Gastroesophageal sphincter (tissue), 4 donors: ENCODE results near the gene CFAP61. TPM values are rescaled to one million over a fixed set of nuclear protein-coding genes. Genes with fewer than 3 reads are reported as not detected.

Source experiments
- ATAC-seq: fragments of 150-250 bp; one replicate; pipeline ENCODE4 v1.9.1; 2016; ENCODE audit warnings: mild to moderate bottlenecking, moderate library complexity
- H3K27ac ChIP-seq, 4 donors: fragments of 200-600 bp; sonication (generic) in 3 of 4; 1 replicate in 3 of 4; 2 replicates in 1 of 4; pipeline ENCODE4 v1.5.1; 2016 to 2019
- H3K27me3 ChIP-seq: fragments of 200-600 bp; sonication (generic); one replicate; pipeline ENCODE4 v1.5.1; 2019
- H3K36me3 ChIP-seq, 2 donors: fragments of 200-600 bp; sonication (generic); one replicate each; pipeline ENCODE4 v1.5.1; 2019; ENCODE audit warnings: control low read depth in 1 of 2
- H3K4me1 ChIP-seq, 3 donors: fragments of 200-600 bp; sonication (generic); 1 replicate in 2 of 3; 2 replicates in 1 of 3; pipeline ENCODE4 v1.5.1; 2016 to 2019; ENCODE audit warnings: control low read depth in 2 of 3
- H3K4me3 ChIP-seq, 2 donors: fragments of 200-600 bp; sonication (generic); one replicate each; pipeline ENCODE4 v1.5.1; 2019; ENCODE audit warnings: mild to moderate bottlenecking in 1 of 2, moderate library complexity in 1 of 2
- H3K9me3 ChIP-seq, 3 donors: fragments of 200-600 bp; sonication (generic); one replicate each; pipeline ENCODE4 v1.5.1; 2017 to 2019; ENCODE audit warnings: control low read depth in 2 of 3
- EP300 ChIP-seq: sonication (generic); formaldehyde crosslinking; IDR thresholded peaks from one replicate; pipeline ENCODE4 v1.6.1; 2017; ENCODE audit warnings: antibody characterized with exemption, mild to moderate bottlenecking
- POLR2A ChIP-seq, 2 donors: fragments of 450-650 bp; IDR thresholded peaks; one replicate each; pipeline ENCODE4 v1.6.1; 2017; ENCODE audit warnings: antibody characterized with exemption in 2 of 2, mild to moderate bottlenecking in 2 of 2, moderate library complexity in 1 of 2
- POLR2AphosphoS5 ChIP-seq: sonication (generic); formaldehyde crosslinking; IDR thresholded peaks from one replicate; pipeline ENCODE4 v1.6.1; 2017; ENCODE audit warnings: antibody characterized with exemption
- WGBS, 2 donors: methylation state at CpG; one replicate each; pipeline ENCODE4 v1.1.5; 2018; ENCODE audit warnings: low coverage in 1 of 2; 5-methylcytosine and 5-hydroxymethylcytosine counted together
- total RNA-seq, 4 donors: library from RNA; depleted of rRNA; stranded (reverse); fragments of >200 nt; gene quantifications; one replicate each; pipeline ENCODE4 v1.1.0, GENCODE V29; 2016
- TF ChIP-seq, protein P1 (sequence below), 4 experiments: fragments of 200-600 bp in 2 of 4; fragments of 450-650 bp in 2 of 4; sonication (generic) in 1 of 4; IDR thresholded peaks; one replicate each; pipeline ENCODE4 v1.5.1; 2017 to 2019; ENCODE audit warnings: antibody characterized with exemption in 4 of 4, mild to moderate bottlenecking in 2 of 4, moderate library complexity in 2 of 4

Gene CFAP61
- total RNA-seq, 4 donors from 2014 or later: 0.27 to 0.54 (median 0.30) TPM; not detected in 1

DNA sequence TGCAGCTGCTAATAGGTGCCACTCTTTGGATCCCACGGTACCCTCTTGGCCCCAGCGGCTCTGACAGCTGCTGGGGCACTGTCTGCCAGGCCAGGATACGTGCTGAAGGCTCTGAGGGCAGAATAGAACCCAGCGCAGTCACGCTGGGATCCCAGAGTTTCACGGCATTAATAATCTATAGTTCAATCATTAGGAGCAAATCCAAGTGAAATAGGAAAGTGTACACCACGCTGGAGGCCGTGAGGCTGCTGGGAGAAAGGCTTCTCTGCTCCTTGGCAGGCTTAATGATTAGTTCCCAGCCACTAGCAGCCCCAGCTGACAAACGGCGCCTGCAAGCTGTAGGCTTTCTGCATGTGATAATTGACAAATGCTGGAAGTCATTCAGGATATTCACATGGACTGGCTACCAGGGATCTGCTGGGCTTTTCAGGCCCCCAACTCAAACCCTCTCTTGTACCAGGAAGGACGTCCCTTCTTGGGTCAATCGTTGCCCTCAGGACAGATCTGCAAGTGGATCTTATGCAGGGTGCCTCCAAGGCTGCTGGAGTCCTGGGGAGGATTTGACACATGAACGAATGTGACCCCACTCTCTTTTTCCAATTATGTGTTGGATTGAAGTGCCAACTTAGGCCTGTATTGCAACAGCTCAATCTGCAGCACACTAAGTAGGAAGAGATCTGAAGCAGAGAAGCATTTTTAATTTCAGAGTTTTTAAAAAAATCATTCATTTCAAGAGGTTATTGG, 265.5 kb downstream of the CFAP61 start:
- TF ChIP-seq POLR2A (IDR thresholded peaks at IDR 0.05) (no peak), POLR2AphosphoS5 (no peak), EP300 (no peak)
- TF ChIP-seq, protein P1, sequence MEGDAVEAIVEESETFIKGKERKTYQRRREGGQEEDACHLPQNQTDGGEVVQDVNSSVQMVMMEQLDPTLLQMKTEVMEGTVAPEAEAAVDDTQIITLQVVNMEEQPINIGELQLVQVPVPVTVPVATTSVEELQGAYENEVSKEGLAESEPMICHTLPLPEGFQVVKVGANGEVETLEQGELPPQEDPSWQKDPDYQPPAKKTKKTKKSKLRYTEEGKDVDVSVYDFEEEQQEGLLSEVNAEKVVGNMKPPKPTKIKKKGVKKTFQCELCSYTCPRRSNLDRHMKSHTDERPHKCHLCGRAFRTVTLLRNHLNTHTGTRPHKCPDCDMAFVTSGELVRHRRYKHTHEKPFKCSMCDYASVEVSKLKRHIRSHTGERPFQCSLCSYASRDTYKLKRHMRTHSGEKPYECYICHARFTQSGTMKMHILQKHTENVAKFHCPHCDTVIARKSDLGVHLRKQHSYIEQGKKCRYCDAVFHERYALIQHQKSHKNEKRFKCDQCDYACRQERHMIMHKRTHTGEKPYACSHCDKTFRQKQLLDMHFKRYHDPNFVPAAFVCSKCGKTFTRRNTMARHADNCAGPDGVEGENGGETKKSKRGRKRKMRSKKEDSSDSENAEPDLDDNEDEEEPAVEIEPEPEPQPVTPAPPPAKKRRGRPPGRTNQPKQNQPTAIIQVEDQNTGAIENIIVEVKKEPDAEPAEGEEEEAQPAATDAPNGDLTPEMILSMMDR (IDR thresholded peaks at IDR 0.05): no peak
- no peak overlapping the region for H3K4me3 ChIP-seq
- no peaks in the 10 kb centered on the region for H3K36me3 ChIP-seq
- 35 to 48% methylated on average over 6 to 7 of the region's 13 CpGs for WGBS, 2 donors
- no peaks in the 10 kb centered on the region for H3K4me1 ChIP-seq
- no peak for ATAC-seq
- no peak overlapping the region for H3K27ac ChIP-seq
- H3K27me3 ChIP-seq: no peaks in the 10 kb centered on the region
- H3K9me3 ChIP-seq: peaks cover 0 to 19% (median 0%) of the 10 kb centered on the region in 3 donors

GRCh38 chr20:20318365-20319161, 266.2 kb downstream of the CFAP61 start:
- Histone ChIP-seq H3K4me1 (no peaks in the 10 kb centered on the region), H3K36me3 (no peaks in the 10 kb centered on the region), H3K4me3 (no peak overlapping the region), H3K9me3 (peaks cover 0 to 13% (median 0%) of the 10 kb centered on the region in 3 donors), H3K27me3 (no peaks in the 10 kb centered on the region), H3K27ac (peak overlapping the region in 1 of 4 donors; percentile 37)
- peak; percentile 60 for ATAC-seq
- no peak for TF ChIP-seq EP300
- no peak for TF ChIP-seq POLR2A (IDR thresholded peaks at IDR 0.05)
- no peak for TF ChIP-seq POLR2AphosphoS5
- TF ChIP-seq, protein P1 (IDR thresholded peaks at IDR 0.05): no peak
- WGBS, 2 donors: 71 to 72% methylated on average over 7 to 8 of the region's 9 CpGs

DNA sequence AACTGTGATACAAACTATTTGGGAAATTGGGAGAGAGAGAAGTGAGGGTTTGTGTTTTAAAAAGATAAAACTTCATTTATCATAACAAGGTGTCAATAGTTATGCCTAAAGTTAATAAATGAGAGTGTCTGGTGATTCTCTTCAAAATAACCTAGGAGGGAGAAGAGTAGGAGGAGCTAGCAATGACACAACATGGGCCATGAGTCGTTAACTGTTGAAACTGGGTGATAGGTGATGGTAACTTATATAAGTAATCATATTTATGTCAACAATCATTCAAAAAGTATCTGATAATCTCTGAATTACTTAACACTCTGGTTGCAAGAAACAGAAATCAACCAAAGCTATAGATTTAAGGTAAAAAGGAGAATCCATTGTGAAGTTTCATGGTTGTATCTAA, 268.8 kb downstream of the CFAP61 start:
- no peak for ATAC-seq
- 74% methylated on average over 1 of the region's 1 CpG; no CpG with 5 or more reads in 1 of the 2 donors for WGBS, 2 donors
- Histone ChIP-seq H3K4me1 (no peaks in the 10 kb centered on the region), H3K27ac (no peak overlapping the region), H3K9me3 (peaks cover 0 to 13% (median 0%) of the 10 kb centered on the region in 3 donors), H3K36me3 (no peaks in the 10 kb centered on the region), H3K4me3 (no peak overlapping the region), H3K27me3 (peaks cover 4% of the 10 kb centered on the region)
- no peak for TF ChIP-seq EP300
- TF ChIP-seq, protein P1 (IDR thresholded peaks at IDR 0.05): no peak

GRCh38 chr20:20321917-20322316, 269.6 kb downstream of the CFAP61 start:
- peaks cover 4% of the 10 kb centered on the region for H3K27me3 ChIP-seq
- H3K4me3 ChIP-seq: no peak overlapping the region
- WGBS, 2 donors: no CpG with 5 or more reads among the region's 1 CpG
- H3K4me1 ChIP-seq: no peaks in the 10 kb centered on the region
- no peaks in the 10 kb centered on the region for H3K36me3 ChIP-seq
- TF ChIP-seq EP300 (no peak), POLR2A (IDR thresholded peaks at IDR 0.05) (no peak), POLR2AphosphoS5 (no peak)
- TF ChIP-seq, protein P1 (IDR thresholded peaks at IDR 0.05): no peak
- no peak for ATAC-seq
- peaks cover 0 to 13% (median 0%) of the 10 kb centered on the region in 3 donors for H3K9me3 ChIP-seq
- no peak overlapping the region for H3K27ac ChIP-seq
